Fibroblast of skin of left biceps (primary cell): Measurements from ENCODE around the gene PRKG1.
"Not testable (repeated sequence)": the region's sequence is repeated elsewhere in the genome, so short reads cannot be mapped to it uniquely, and the experiment has no call there.

Experiments used
- DNase-seq, 2 experiments: peaks; one replicate each; pipeline ENCODE4 v3.0.0-alpha.2; 2013; ENCODE audit warnings: low read depth in 2 of 2

The PRKG1 gene

DNA sequence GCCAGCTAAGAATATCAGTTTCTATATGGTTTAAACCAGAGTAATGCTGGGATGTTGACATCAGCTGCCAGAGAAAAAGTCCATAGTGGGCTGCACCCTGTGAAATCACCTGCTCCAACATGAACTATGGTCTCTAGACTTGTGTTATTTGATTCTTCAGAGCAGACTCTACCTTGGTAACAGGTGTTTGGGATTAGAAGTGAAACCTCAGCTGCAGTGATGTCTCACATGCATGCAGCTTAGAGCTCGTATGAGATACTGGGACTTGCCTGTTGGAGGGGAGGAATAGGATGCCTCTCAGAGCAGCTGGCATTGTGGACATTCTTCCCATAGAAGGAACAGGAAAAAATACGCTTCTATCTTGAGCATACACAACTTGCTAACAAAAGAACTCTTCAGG lies 912.2 kb downstream of the PRKG1 start:
- no peak for DNase-seq

- DNase-seq: no peak
Observed at GRCh38 chr10:51993475-51993874, 919.2 kb downstream of the PRKG1 start.

GRCh38 chr10:51999096-51999495 lies 924.8 kb downstream of the PRKG1 start:
- DNase-seq: no peak

GRCh38 chr10:52004342-52004949 lies 930.2 kb downstream of the PRKG1 start:
- DNase-seq: peak; percentile 23 to 34

DNA sequence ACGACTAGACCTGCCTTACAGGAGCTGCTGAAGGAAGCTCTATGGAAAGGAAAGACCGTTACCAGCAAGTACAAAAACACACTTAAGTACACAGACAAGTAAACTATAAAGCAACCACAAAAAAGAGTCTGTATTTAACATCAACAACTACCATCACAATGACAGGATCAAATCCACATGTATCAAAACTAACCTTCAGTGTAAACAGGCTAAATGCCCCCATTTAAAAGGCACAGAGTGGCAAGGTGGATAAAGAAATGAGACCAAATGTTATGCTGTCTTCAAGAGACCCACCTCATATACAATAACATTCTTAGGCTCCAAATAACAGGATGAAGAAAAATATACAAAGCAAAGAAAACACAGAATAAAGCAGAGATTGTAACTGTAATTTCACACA lies 932.8 kb downstream of the PRKG1 start:
- DNase-seq: no peak

GRCh38 chr10:52011118-52011517 lies 936.8 kb downstream of the PRKG1 start:
- DNase-seq: peak; percentile 52 to 56

DNA sequence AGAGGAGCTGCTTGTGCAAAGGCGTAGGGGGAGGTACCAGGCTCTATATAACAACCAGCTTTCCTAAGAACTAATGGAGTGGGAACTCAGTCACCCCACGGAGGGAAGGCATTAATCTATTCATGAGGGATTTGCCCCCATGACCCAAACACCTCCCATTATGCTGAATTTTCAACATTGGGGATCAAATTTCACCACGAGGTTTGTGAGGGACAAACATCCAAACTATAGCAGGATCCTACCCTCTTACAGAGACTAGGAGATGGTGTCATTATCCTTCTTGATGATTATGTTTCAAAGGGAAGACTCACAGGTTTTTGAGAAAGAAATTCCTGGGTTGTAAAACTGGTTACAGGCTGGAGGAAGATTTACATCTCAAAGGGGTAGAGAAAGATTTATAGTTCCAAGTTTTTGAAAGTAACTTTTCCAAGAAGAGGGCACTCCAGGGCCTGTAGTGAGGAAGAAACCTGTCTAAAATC lies 944.8 kb downstream of the PRKG1 start:
- DNase-seq: no peak

GRCh38 chr10:52019656-52020055 lies 945.4 kb downstream of the PRKG1 start:
- no peak for DNase-seq

DNA sequence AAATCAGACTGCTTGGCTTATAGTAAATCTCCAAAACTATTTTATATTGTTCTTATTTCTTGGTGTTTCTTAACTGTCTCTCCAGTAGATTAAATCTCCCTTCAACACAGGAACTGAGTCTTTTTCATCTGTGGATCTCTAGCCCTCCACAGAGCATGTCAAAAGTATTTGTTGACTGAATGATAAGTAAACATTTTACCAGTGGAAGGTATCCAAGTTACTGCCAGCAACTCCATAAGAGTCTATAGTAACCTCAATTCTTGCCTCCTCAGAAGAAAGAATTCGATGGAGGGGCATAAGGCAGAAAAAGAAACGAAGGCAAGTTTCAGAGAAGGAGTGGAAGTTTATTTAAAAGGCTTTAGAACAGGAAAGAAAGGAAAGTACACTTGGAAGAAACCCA lies 945.9 kb downstream of the PRKG1 start:
- DNase-seq: no peak

DNA sequence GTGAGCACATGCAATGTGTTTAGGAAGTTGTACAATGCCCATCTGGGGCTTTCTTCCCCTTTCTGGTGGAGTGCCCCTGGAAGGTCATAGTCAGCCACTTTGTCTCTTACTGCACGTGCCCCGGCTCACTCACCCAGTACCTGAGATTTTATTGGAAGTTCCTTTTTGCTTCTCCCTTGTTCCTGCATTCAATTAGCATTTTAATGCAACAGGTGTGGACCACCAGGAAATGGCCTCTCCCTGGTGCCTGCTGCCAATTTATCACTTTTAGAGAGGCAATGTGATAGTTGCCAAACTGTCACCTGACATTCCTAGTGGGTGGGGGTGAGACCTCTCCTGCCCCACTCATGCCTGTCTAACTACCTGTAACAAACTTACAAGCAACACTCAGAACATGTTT lies 946.4 kb downstream of the PRKG1 start:
- DNase-seq: no peak

- peak; percentile 62 to 68 for DNase-seq
Observed at GRCh38 chr10:52027055-52027705, 952.9 kb downstream of the PRKG1 start.

- no peak for DNase-seq
Observed at GRCh38 chr10:52028523-52028858, 954.2 kb downstream of the PRKG1 start.

- no peak for DNase-seq
Observed at GRCh38 chr10:52029628-52030027, 955.3 kb downstream of the PRKG1 start.

GRCh38 chr10:52030051-52030790 lies 955.9 kb downstream of the PRKG1 start:
- no peak for DNase-seq

DNA sequence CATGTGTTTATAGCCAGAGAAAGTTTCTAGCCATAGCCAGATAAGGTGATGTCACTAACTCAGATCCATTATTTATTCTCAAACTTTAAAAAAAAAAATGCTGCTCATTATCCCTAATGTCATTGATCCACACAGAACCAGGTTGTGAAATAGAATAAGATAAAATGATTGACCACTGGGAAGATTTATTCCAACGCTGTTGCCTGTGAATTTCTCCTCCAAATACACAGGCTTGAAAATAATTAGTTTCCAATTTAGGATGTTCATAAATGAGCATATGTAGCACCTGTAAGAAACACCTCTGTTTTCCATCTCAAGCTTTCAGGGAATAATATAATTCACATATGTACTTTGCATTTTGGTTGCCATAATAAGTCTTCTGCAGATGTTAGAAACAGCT lies 956.7 kb downstream of the PRKG1 start:
- no peak for DNase-seq

GRCh38 chr10:52031771-52032170 lies 957.5 kb downstream of the PRKG1 start:
- DNase-seq: no peak

DNA sequence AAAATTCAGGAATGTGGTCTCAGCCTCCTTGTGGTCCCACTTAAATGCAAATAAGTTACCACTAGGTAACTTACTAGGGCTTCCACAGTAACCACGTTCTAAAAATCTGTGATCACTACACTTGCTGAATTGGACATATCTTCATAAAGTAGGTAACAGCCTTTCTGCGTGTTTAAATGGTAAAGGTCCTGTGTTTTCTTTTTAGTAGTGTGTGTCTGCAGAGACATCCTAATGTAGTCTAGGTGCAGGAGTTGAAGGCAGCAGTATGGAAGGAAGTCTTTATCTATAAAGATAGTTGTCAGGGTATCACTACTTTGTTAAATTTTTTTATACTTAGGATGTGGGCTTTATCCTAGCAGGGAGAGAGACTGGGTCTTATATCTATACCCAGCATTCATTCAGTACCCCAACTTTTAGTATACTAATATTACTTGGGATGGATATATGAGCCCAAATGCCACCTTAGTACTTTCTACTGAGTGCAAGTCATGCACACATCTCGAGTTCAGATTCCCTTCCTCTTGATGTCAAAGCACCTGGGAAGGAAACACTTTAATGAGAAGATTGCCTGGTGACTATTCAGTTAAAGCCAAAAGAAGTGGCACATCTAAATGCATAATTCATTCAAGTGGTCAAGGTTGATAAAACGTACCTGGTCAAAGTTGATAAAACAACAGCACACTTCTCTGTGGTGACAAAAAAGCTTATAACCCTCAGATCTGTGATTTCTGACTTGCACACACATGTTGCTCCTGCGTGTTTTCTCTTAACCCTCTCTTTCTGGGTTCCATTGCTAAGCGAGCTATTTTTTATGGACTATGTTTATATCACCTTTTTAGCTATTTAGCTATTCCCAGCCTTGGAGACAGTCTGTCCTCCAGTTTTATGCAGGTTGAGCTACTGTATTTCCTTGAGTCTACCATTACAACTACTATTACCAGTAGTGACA lies 958.7 kb downstream of the PRKG1 start:
- no peak for DNase-seq

- not testable (repeated sequence) for DNase-seq
Observed at GRCh38 chr10:52039002-52039793, 964.9 kb downstream of the PRKG1 start.

DNA sequence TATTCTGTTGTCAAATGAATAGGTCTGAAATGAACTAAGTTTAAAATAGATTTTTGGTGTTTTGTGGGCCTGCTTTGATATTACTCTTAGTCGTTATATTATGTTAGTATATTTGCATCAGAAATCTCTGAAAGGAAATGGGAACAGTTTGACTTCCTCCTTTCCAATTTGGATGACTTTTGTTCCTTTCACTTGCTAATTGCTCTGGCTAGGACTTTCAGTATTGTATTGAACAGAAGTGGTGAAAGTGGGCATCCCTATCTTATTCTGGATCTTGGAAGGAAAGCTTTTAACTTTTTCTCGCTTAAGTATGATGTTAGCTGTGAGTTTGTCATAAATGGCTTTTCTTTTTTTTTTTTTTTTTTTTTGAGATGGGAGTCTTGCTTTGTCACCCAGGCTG lies 966.2 kb downstream of the PRKG1 start:
- DNase-seq: no peak

- DNase-seq: no peak
Observed at GRCh38 chr10:52043811-52044210, 969.5 kb downstream of the PRKG1 start.

DNA sequence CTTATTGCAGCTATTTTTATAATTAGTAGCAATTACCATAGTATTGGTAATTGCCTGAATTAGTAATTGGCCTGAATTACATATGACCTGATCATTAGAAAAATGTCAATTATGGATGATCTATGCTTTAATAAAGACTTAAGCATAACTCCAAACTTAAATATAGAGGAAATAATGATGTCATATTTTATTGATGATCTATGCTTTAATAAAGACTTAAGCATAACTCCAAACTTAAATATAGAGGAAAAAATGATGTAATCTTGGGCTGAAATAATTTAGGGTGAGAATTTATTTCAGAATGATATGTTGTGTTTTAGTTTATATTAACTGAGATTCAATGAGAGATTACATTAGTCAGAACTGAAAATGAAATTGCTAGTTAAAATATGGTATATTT lies 973.8 kb downstream of the PRKG1 start:
- no peak for DNase-seq
